SH-SY5Y (cell line): ENCODE measurements around the gene OSGEP.

Experiments used
- GATA2 ChIP-seq: IDR thresholded peaks from 2 replicates; pipeline ENCODE4 v1.6.1; 2011; ENCODE audit warnings: mild to moderate bottlenecking, low read depth, low read length
- GATA3 ChIP-seq: IDR thresholded peaks from 2 replicates; pipeline ENCODE4 v1.6.1; 2011; ENCODE audit warnings: low read depth, mild to moderate bottlenecking, low read length, moderate library complexity

GRCh38 chr14:20485900-20486299, 31.3 kb upstream of the OSGEP start:
- TF ChIP-seq GATA2 (no peak), GATA3 (no peak)
